WI38 (cell line): ENCODE measurements around the gene THRB.

Experiments used
- H3K4me3 ChIP-seq: 2 replicates; pipeline ENCODE4 v1.5.1; 2011; ENCODE audit warnings: low read depth, mild to moderate bottlenecking, control low read depth, low read length
- CTCF ChIP-seq: IDR thresholded peaks from 2 replicates; pipeline ENCODE4 v1.5.1; 2012; ENCODE audit warnings: low read depth, mild to moderate bottlenecking, control low read depth, low read length

THRB gene

GRCh38 chr3:24316887-24317383, 177.7 kb downstream of the THRB start:
- no peak overlapping the region for H3K4me3 ChIP-seq
- TF ChIP-seq CTCF, result no peak

DNA sequence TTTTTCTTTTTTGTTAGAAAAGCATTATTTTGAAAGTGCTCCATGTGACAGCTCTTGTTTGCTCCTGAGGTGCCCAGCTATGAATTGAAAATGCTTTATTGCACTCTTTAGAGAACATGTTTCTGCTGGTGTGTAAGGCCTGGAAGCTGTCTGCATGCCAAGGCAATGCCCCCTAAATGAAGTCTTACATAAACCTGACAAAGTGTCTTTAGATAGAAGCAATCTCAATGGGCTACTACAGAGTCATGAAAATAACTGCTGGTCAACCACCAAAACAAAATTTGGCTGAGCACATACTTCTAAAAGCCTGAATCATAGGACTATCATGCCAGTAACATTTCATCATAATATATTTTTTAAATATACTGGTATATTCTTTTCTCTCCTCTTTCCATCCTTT, 178.7 kb downstream of the THRB start:
- no peak overlapping the region for H3K4me3 ChIP-seq
- TF ChIP-seq CTCF, result no peak

DNA sequence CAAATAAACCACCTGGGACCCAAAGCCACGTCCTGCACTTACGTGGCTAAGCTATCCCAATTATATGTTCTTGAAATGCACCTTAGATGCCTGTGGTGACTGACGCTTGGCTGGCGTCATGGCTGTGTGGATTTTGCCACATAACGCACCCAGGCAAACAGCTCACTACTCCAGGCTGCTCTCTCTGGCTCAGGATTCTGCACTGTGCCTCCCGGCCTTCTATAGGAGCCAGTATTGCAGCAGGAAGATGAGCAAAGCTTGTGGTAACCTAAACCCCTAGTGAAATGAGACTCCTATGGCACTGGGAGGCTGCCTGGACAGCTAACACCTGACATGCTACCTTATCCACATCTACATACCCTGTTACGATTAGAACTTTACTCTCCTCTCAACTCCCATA, 179.3 kb downstream of the THRB start:
- TF ChIP-seq CTCF, result no peak

GRCh38 chr3:24311881-24312280, 182.8 kb downstream of the THRB start:
- no peak for TF ChIP-seq CTCF
- no peak overlapping the region for H3K4me3 ChIP-seq

More for the DNA sequence above, 179.3 kb downstream of the THRB start:
- no peak overlapping the region for H3K4me3 ChIP-seq

DNA sequence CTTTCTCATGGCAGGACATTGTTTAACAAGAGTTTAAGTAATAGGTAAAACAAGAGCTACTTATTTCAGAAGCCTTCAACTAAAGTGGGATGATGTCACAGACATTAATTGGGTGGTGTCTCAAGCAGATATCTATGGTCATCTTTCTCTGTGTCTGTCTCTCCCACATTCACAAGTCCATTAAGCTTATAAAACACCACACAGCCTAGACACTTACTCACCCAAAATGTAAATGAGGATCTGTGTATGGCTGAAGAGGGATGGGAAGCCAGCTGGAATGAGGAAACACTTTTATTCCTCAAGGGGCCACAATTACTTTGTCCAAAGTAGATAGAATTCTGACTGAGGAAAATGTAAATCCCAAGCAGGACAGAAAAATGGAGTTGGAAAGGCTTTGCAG, 183.8 kb downstream of the THRB start:
- no peak overlapping the region for H3K4me3 ChIP-seq
- no peak for TF ChIP-seq CTCF

DNA sequence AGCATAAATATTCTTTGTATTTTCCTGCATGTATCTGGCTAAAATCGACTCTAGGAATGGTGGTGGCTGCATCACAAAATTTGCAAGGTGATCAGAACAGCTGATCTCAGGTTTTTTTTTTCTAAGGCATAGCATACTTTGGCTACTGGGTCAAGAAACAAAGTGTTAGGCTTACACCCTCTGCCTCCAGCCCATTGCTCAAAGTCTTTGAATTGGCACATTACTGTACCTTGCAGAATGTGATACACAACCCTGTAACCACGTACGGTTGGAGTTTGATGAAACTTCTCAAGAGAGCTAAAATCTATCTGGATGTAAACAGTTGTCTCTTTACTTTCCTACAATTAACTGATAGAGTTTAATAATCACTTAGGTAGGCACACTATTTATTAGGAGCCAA, 188.1 kb downstream of the THRB start:
- no peak for TF ChIP-seq CTCF
- no peak overlapping the region for H3K4me3 ChIP-seq

DNA sequence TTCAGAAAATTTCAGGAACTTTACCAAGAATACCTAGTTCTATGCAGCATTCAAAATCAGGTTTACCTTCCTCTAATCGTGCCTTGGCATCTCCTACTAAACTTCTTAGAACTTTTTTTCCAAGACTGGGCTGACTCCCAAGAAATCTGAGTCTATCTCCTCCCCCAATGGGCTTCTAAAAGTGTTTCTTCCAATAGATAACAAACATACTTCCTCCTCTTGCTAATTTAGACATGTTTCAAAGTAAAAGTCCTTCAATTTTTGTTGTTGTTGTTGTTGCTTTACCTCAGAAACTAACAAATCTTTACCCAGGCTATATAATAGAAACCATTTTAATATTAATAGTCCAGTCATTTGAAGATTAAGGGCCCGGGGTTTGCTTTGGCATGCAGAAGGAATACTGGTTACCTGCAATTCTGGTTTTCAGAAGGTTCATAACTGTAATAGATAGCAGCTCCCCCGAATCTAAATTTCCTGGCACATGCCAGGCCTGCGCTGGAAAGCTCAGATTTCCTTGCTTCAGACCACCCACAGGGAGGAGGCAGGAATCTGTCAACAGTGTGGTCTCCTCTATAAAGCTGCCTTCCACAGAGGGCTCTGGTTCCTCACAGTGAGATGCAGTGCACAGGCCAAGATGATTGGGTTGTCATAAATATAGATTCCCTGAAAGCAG, 188.7 kb downstream of the THRB start:
- no peak for TF ChIP-seq CTCF

More for the DNA sequence above, 188.7 kb downstream of the THRB start:
- no peak overlapping the region for H3K4me3 ChIP-seq
